GM19438 (cell line): ENCODE measurements around the gene LMX1B.
"Not testable (repeated sequence)": the region's sequence is repeated elsewhere in the genome, so short reads cannot be mapped to it uniquely, and the experiment has no call there.

ENCODE experiments used
- ATAC-seq: cut with Tn5 transposase; IDR thresholded peaks from one replicate; pipeline ENCODE4 v1.9.1; 2021; ENCODE audit warnings: low read depth; ENCODE audit not compliant: unreplicated experiment

LMX1B gene

GRCh38 chr9:126704157-126704891 lies 90.6 kb downstream of the LMX1B start:
- no peak for ATAC-seq

GRCh38 chr9:126704892-126705766 lies 91.4 kb downstream of the LMX1B start:
- no peak for ATAC-seq

GRCh38 chr9:126705767-126706697 lies 92.3 kb downstream of the LMX1B start:
- no peak for ATAC-seq

- ATAC-seq = no peak
These were observed 92.9 kb downstream of the LMX1B start for GRCh38 chr9:126706698-126707053.

GRCh38 chr9:126707083-126707482 lies 93.4 kb downstream of the LMX1B start:
- ATAC-seq = no peak

GRCh38 chr9:126707712-126708111 lies 94.0 kb downstream of the LMX1B start:
- ATAC-seq = not testable (repeated sequence)

- ATAC-seq = no peak
These were observed 94.5 kb downstream of the LMX1B start for GRCh38 chr9:126708178-126708577.

- ATAC-seq = no peak
These were observed 95.5 kb downstream of the LMX1B start for GRCh38 chr9:126709241-126709640.

- ATAC-seq = no peak
These were observed 101.7 kb downstream of the LMX1B start for GRCh38 chr9:126715382-126715781.

- ATAC-seq = not testable (repeated sequence)
These were observed 103.7 kb downstream of the LMX1B start for GRCh38 chr9:126717441-126717840.

- ATAC-seq = peak; percentile 38
These were observed 105.9 kb downstream of the LMX1B start for GRCh38 chr9:126719618-126720031.

GRCh38 chr9:126720036-126720435 lies 106.3 kb downstream of the LMX1B start:
- ATAC-seq = no peak

GRCh38 chr9:126720661-126721563 lies 107.2 kb downstream of the LMX1B start:
- no peak for ATAC-seq

GRCh38 chr9:126721564-126721981 lies 107.8 kb downstream of the LMX1B start:
- ATAC-seq = no peak

- ATAC-seq = peak; percentile 63
These were observed 108.7 kb downstream of the LMX1B start for GRCh38 chr9:126722252-126722921.

- ATAC-seq = peak; percentile 44
These were observed 109.4 kb downstream of the LMX1B start for GRCh38 chr9:126722922-126723806.

- ATAC-seq = no peak
These were observed 110.1 kb downstream of the LMX1B start for GRCh38 chr9:126723807-126724172.

GRCh38 chr9:126724226-126724625 lies 110.5 kb downstream of the LMX1B start:
- no peak for ATAC-seq
